Measurements from ENCODE around the gene ARHGAP26. TPM values are rescaled to one million over a fixed set of nuclear protein-coding genes. Genes with fewer than 3 reads are reported as not detected.
A peak's percentile ranks its signal among the peaks of the same experiment; 100 is the strongest.

The ARHGAP26 gene
- total and polyA plus RNA-seq, 2 experiments from 2014 or later: 9.5 to 16.8 TPM

DNA sequence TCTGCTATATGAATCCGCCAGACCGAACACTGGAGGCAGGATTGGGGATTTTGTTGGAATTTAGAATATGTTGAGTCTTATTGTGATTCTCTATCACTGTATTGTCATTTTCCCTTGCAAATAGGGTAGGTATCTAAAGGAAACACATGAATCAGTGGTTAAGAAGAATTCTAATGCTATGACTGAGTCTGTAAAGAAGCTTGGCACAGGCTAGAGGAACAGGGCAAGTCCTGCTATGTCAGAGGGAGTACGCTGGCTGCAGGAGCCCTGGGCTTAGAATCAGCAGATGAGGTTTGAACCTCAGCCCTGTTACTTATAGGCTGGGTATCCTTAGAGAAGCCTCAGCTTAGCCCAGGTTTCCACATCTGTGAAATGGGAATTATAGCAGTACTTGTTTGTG lies 435.2 kb downstream of the ARHGAP26 start:
- Mint-ChIP-seq H3K36me3 (ENCODE audit: low read depth) (peaks cover 3% of the 10 kb centered on the region; the same call in 2 of the 3 replicates), H3K4me3 (no peak overlapping the region), H3K27ac (no peak overlapping the region), H3K27me3 (ENCODE audit: insufficient read depth, low read depth, poor library complexity) (no peaks in the 10 kb centered on the region), H3K9me3 (peaks cover 2% of the 10 kb centered on the region; the same call in 1 of the 3 replicates), H3K4me1 (peaks cover 14% of the 10 kb centered on the region; the same call in 2 of the 3 replicates)
- no peaks in the 10 kb centered on the region for H3K9me2 ChIP-seq (ENCODE audit: insufficient read depth)
- TF ChIP-seq, protein P1, sequence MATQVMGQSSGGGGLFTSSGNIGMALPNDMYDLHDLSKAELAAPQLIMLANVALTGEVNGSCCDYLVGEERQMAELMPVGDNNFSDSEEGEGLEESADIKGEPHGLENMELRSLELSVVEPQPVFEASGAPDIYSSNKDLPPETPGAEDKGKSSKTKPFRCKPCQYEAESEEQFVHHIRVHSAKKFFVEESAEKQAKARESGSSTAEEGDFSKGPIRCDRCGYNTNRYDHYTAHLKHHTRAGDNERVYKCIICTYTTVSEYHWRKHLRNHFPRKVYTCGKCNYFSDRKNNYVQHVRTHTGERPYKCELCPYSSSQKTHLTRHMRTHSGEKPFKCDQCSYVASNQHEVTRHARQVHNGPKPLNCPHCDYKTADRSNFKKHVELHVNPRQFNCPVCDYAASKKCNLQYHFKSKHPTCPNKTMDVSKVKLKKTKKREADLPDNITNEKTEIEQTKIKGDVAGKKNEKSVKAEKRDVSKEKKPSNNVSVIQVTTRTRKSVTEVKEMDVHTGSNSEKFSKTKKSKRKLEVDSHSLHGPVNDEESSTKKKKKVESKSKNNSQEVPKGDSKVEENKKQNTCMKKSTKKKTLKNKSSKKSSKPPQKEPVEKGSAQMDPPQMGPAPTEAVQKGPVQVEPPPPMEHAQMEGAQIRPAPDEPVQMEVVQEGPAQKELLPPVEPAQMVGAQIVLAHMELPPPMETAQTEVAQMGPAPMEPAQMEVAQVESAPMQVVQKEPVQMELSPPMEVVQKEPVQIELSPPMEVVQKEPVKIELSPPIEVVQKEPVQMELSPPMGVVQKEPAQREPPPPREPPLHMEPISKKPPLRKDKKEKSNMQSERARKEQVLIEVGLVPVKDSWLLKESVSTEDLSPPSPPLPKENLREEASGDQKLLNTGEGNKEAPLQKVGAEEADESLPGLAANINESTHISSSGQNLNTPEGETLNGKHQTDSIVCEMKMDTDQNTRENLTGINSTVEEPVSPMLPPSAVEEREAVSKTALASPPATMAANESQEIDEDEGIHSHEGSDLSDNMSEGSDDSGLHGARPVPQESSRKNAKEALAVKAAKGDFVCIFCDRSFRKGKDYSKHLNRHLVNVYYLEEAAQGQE (IDR thresholded peaks at IDR 0.05; ENCODE audit: unreplicated experiment): no peak
- TF ChIP-seq EZH2 (IDR thresholded peaks at IDR 0.05; ENCODE audit: low read depth, unreplicated experiment) (no peak), CREB1 (CRISPR knock-in tag; IDR thresholded peaks at IDR 0.05; ENCODE audit: low read depth) (no peak), EZH2phosphoT487 (IDR thresholded peaks at IDR 0.05; ENCODE audit: unreplicated experiment) (no peak), ZNF114 (CRISPR knock-in tag; IDR thresholded peaks at IDR 0.05) (no peak), STAT1 (IDR thresholded peaks at IDR 0.05; ENCODE audit: unreplicated experiment) (no peak), JUNB (IDR thresholded peaks at IDR 0.05; ENCODE audit: unreplicated experiment) (no peak)
- TF ChIP-seq, protein P2, sequence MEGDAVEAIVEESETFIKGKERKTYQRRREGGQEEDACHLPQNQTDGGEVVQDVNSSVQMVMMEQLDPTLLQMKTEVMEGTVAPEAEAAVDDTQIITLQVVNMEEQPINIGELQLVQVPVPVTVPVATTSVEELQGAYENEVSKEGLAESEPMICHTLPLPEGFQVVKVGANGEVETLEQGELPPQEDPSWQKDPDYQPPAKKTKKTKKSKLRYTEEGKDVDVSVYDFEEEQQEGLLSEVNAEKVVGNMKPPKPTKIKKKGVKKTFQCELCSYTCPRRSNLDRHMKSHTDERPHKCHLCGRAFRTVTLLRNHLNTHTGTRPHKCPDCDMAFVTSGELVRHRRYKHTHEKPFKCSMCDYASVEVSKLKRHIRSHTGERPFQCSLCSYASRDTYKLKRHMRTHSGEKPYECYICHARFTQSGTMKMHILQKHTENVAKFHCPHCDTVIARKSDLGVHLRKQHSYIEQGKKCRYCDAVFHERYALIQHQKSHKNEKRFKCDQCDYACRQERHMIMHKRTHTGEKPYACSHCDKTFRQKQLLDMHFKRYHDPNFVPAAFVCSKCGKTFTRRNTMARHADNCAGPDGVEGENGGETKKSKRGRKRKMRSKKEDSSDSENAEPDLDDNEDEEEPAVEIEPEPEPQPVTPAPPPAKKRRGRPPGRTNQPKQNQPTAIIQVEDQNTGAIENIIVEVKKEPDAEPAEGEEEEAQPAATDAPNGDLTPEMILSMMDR (conservative IDR thresholded peaks at IDR 0.05; ENCODE audit: low read depth in 2 of 2): no peak
- TF ChIP-seq, protein P3, sequence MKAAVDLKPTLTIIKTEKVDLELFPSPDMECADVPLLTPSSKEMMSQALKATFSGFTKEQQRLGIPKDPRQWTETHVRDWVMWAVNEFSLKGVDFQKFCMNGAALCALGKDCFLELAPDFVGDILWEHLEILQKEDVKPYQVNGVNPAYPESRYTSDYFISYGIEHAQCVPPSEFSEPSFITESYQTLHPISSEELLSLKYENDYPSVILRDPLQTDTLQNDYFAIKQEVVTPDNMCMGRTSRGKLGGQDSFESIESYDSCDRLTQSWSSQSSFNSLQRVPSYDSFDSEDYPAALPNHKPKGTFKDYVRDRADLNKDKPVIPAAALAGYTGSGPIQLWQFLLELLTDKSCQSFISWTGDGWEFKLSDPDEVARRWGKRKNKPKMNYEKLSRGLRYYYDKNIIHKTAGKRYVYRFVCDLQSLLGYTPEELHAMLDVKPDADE (IDR thresholded peaks at IDR 0.05): no peak
- ATAC-seq (no peak), DNase-seq (ENCODE audit: low spot score) (peak; percentile 10)
- H3K27me3 ChIP-seq (ENCODE audit: insufficient read depth): no peaks in the 10 kb centered on the region
- no peak overlapping the region; the same call in 1 of the 2 replicates for H3K27ac ChIP-seq (ENCODE audit: low read depth)
- H3F3A ChIP-seq (replicated peaks; ENCODE audit: low read depth): no peaks in the 10 kb centered on the region
- H3K36me3 ChIP-seq (ENCODE audit: insufficient read depth): no peaks in the 10 kb centered on the region
- H3K4me2 ChIP-seq: no peak overlapping the region
- H3K79me2 ChIP-seq (replicated peaks; ENCODE audit: insufficient read depth): no peaks in the 10 kb centered on the region
- H3K4me1 ChIP-seq (ENCODE audit: insufficient read depth): peaks cover 4% of the 10 kb centered on the region; the same call in 1 of the 2 replicates
- no peak overlapping the region for H3K4me3 ChIP-seq
- no peak overlapping the region for H2AFZ ChIP-seq
- H4K20me1 ChIP-seq (replicated peaks; ENCODE audit: insufficient read depth): no peaks in the 10 kb centered on the region

DNA sequence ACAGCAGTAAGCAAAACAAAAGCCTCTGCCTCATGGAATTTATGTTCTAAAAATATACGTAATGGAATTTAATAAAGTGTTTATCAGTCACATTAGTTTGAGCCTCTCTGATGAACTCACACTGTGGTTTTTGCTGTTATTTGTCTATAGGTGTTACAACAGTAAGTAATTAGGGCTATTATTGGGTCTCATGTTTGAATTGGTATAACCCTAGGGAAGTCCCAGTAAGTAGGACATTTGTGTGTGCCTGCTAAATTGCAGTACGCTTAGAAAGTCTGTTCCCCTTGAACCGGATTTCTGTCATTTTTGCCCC lies 435.7 kb downstream of the ARHGAP26 start:
- DNase-seq (ENCODE audit: low spot score) (no peak), ATAC-seq (no peak)
- no peak overlapping the region for H3K4me3 ChIP-seq
- Mint-ChIP-seq H3K9me3 (peaks cover 2% of the 10 kb centered on the region; the same call in 1 of the 3 replicates), H3K27ac (no peak overlapping the region; the same call in 1 of the 2 replicates), H3K4me1 (peaks cover 14% of the 10 kb centered on the region; the same call in 2 of the 3 replicates), H3K4me3 (no peak overlapping the region), H3K36me3 (ENCODE audit: low read depth) (peaks cover 3% of the 10 kb centered on the region; the same call in 2 of the 3 replicates), H3K27me3 (ENCODE audit: insufficient read depth, low read depth, poor library complexity) (no peaks in the 10 kb centered on the region)
- H3K79me2 ChIP-seq (replicated peaks; ENCODE audit: insufficient read depth): no peaks in the 10 kb centered on the region
- H3F3A ChIP-seq (replicated peaks; ENCODE audit: low read depth): no peaks in the 10 kb centered on the region
- H3K36me3 ChIP-seq (ENCODE audit: insufficient read depth): no peaks in the 10 kb centered on the region
- no peak overlapping the region for H3K4me2 ChIP-seq
- no peak overlapping the region; the same call in 1 of the 2 replicates for H3K27ac ChIP-seq (ENCODE audit: low read depth)
- no peaks in the 10 kb centered on the region for H3K27me3 ChIP-seq (ENCODE audit: insufficient read depth)
- H3K9me2 ChIP-seq (ENCODE audit: insufficient read depth): 0 out of 2 replicates have a peak, but pooled peaks cover 4% of the 10 kb centered on the region
- H4K20me1 ChIP-seq (replicated peaks; ENCODE audit: insufficient read depth): no peaks in the 10 kb centered on the region
- peaks cover 4% of the 10 kb centered on the region; the same call in 1 of the 2 replicates for H3K4me1 ChIP-seq (ENCODE audit: insufficient read depth)
- H2AFZ ChIP-seq: no peak overlapping the region
- TF ChIP-seq ZNF331 (CRISPR knock-in tag; IDR thresholded peaks at IDR 0.05; ENCODE audit: low read depth) (no peak), STAT1 (IDR thresholded peaks at IDR 0.05; ENCODE audit: unreplicated experiment) (no peak), EZH2phosphoT487 (IDR thresholded peaks at IDR 0.05; ENCODE audit: unreplicated experiment) (no peak), POLR2AphosphoS5 (IDR thresholded peaks at IDR 0.05; ENCODE audit: low read depth) (no peak), NANOG (IDR thresholded peaks at IDR 0.05; ENCODE audit: borderline replicate concordance) (no peak)
- TF ChIP-seq, protein P3 (IDR thresholded peaks at IDR 0.05): no peak
- TF ChIP-seq, protein P2 (conservative IDR thresholded peaks at IDR 0.05; ENCODE audit: low read depth in 2 of 2): no peak

Data from GM23338 (cell line).